ENCODE data around the gene MYF5. TPM values are rescaled to one million over a fixed set of nuclear protein-coding genes. Genes with fewer than 3 reads are reported as not detected.

The MYF5 gene
- total RNA-seq, 1 donor from 2014 or later, result not detected

DNA sequence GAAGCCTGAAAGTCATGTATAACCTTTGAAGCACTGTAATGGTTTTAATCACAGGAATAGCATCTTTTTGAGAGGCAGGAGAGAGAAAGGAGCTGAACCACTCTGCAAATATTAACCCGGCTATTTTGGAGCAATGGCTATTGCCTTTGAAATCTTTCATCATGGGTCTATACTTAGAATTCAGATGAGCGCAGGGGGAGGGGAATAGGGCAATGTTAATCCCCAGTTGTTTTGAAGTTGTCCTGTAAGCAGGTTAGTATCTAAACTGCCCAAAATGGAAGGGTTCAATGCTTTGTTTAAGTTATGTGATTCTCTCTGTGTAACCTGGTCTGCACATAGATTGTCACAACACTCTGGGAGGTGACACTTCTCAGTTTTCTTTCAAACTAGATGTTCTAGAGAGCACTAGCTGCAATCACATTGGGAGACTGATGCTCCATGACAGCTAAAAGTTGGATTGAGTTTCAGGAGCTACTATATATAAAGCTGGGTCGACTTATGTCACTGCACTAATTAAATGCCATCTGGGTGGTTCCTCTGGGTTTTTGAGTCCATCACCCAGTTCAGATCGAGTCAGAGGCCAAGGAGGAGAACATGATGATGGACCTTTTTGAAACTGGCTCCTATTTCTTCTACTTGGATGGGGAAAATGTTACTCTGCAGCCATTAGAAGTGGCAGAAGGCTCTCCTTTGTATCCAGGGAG, 9.4 kb upstream of the MYF5 start, which contains the start of gene MYF6:
MYF6 (plus strand) TSS at position 509 of the 704 bp plus-strand sequence; CDS start at position 595, 86 bp downstream.
- no peak for DNase-seq (ENCODE audit: low read depth, low spot score)

DNA sequence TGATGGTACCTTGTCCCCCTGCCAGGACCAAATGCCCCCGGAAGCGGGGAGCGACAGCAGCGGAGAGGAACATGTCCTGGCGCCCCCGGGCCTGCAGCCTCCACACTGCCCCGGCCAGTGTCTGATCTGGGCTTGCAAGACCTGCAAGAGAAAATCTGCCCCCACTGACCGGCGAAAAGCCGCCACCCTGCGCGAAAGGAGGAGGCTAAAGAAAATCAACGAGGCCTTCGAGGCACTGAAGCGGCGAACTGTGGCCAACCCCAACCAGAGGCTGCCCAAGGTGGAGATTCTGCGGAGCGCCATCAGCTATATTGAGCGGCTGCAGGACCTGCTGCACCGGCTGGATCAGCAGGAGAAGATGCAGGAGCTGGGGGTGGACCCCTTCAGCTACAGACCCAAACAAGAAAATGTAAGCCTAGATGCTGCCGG, 8.9 kb upstream of the MYF5 start:
- DNase-seq (ENCODE audit: low read depth, low spot score), result no peak

- no peak for DNase-seq (ENCODE audit: low read depth, low spot score)
Observed at GRCh38 chr12:80708259-80708974, 8.3 kb upstream of the MYF5 start.

DNA sequence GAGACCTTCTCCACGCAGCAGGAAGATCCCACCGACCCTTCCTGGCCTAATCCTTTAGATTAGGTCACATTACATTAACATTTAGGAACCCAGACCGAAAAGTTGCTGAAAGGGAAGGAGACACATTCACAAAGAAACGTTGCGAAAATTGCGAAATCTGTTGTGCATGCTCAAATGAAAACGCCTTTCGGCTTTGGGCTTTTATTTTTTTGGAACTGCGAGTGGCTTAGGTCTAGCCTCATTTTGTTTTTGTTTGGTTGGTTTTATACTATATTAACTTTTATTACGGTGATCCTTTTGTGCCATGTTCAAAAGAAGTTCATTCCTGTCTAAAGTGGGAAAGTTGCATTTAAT, 7.8 kb upstream of the MYF5 start:
- no peak for DNase-seq (ENCODE audit: low read depth, low spot score)

GRCh38 chr12:80709811-80710726, 6.6 kb upstream of the MYF5 start:
- no peak for DNase-seq (ENCODE audit: low read depth, low spot score)

DNA sequence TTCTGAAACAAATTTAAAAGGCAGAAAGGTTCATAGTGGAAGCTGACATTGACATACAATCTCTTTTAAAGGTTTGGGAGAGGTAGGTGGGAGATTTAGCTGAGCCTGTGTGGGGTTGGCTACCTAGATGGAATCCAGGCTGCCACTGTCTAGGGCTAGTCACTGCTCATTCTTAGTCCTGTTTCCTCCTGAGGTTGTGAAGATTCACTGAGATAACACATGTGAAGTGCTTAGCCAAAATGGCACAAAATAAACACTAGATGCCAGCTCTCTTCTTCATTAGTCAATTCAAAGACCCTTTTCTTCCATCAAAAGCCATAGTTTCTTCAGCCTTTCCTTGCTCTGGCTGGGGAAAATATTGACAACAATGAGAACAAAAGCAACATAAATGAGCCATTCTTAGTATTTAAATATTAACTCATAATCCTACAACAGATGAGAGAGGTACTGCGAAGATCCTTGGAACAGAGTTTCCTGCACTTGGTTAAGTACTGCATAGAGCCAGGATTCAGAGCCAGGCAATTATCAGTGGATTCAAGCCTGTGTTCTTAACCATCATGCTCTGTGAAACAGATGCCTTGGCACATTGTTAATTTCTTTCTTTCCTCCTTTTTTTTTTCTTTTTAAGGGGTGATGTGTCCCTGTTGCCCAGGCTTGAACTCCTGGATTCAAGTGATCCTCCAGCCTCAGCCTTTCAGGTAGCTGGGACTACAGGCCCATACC, 5.8 kb upstream of the MYF5 start:
- DNase-seq (ENCODE audit: low read depth, low spot score), result no peak

- no peak for DNase-seq (ENCODE audit: low read depth, low spot score)
Observed at GRCh38 chr12:80711866-80712265, 4.8 kb upstream of the MYF5 start.

GRCh38 chr12:80712866-80713265, 3.8 kb upstream of the MYF5 start:
- no peak for DNase-seq (ENCODE audit: low read depth, low spot score)

- DNase-seq (ENCODE audit: low read depth, low spot score), result no peak
Observed at GRCh38 chr12:80713419-80713818, 3.3 kb upstream of the MYF5 start.

DNA sequence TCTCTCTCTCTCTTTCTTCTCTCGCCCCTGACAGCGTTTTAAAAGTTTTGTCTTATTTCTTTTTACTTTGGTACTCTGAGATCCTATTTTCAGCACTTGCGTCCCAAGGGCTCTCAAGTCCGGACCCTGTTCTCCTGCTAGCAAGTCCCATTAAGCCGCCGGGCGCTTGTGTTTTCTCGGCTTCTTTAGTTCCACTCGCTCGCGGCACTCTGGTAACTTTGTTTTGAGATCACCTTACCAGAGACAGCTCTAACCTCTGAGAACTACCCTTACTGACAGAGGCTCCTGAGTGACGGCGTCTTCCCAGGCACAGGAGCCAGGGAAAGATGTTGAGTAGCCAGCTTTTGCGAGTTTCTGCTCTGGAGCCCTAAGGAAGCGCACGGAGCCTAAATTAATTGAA, 2.7 kb upstream of the MYF5 start:
- DNase-seq (ENCODE audit: low read depth, low spot score), result no peak

- DNase-seq (ENCODE audit: low read depth, low spot score), result no peak
Observed at GRCh38 chr12:80714846-80715245, 1.9 kb upstream of the MYF5 start.

DNA sequence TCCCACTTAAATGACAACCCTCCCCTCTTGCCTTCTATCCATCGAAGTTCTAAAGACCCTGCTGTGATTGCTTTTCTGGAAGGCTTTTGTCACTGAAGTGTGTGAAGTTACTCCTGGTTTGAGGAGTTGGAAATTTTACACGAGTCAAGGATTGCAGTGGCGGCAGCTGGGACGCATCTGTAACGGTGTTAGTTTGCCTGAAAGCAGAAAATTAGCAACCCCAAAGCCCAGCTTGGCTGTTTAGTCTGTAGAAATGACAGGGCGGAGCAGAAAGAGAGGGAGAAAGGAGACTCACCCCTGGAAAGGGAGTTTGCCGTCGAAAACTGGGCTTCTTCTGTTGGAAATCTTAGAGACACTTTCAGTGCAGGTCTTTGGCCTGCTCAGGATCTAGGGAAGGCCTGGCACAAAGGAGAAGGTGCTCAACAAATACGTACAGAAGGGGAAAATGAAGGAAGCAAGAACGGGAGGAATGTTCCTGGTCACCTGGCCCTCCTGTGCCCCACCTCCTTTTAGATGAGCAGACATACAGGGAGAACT, 931 bp upstream of the MYF5 start:
- DNase-seq (ENCODE audit: low read depth, low spot score), result no peak

GRCh38 chr12:80717856-80718255, 1.1 kb downstream of the MYF5 start:
- no peak for DNase-seq (ENCODE audit: low read depth, low spot score)

DNA sequence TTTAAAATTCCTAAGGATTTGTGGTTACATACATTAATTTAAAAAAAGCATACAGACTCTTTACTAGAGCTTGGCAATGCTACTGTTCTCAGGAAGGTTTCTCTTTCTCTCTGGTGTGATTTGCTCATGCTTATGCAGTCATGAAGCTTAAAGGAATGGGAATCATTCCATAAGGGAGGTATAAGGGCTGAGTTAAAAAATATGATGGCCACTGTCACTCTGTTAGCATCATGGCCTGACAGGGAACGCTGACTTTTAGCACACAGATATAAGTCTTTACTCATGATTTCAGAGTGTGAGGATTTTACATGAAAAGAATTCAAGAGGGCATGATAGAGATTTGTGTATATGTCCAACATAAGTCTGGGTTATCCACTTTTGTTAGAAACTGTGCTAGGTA, 3.8 kb downstream of the MYF5 start:
- no peak for DNase-seq (ENCODE audit: low read depth, low spot score)

DNA sequence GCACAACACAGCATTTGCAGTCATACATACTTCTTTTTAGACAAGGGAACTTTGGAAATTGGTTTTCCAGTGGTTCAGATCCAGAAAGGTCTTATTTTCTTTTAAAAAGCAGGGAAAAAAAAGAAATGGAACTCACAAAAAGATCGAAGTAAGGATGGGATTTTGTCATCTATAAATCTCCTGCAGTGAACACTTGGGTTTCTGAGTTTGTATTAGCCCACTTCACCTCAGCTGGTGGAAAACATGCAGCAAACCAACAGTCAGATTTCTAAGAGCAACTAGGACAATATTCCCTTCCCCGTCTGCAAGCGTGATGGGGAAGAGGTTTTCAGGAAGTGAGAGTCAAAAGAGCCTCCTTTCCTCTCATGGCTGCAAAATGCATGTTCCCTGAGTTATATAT, 4.6 kb downstream of the MYF5 start:
- DNase-seq (ENCODE audit: low read depth, low spot score), result no peak

- no peak for DNase-seq (ENCODE audit: low read depth, low spot score)
Observed at GRCh38 chr12:80745851-80746505, 29.3 kb downstream of the MYF5 start.

GRCh38 chr12:80747800-80748199, 31.1 kb downstream of the MYF5 start:
- DNase-seq (ENCODE audit: low read depth, low spot score), result no peak

GRCh38 chr12:80749456-80749855, 32.7 kb downstream of the MYF5 start:
- DNase-seq (ENCODE audit: low read depth, low spot score), result no peak

DNA sequence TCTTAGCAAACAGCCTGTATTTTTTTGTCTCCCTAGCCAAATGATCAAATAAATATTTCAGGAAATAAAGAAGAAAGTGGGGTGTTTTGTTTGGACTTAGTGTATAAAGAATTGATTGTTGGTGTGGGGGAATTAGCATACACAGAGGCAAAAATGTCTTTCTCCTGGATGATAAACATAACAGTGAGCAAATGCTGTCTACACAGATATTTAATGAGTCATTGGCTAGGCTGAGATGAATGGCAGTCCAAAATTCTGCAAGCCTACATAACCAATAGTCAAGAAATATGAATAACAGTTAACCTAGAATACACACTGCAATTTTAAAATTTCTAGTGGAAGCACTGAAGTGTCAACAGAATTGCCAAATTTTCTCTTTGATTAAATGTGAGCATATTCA, 35.8 kb downstream of the MYF5 start:
- DNase-seq (ENCODE audit: low read depth, low spot score), result no peak

DNA sequence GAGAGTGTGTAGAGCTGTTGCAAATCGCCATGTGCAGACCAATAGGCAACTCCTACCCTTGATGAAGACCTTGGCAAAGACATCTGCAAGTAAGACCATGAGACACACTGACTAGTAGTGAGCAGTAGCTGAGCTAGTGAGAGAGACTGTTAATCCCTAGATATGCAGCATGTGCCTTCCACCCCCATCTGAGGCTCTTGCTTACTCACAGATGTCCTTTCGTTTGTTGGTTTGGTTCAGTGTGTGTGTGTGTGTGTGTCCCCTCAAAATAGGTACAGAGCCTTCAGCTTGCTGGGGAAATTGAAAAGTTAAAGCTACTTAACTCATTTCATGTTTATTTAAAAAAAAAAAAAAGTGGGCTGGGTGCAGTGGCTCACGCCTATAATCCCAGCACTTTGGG, 37.6 kb downstream of the MYF5 start:
- no peak for DNase-seq (ENCODE audit: low read depth, low spot score)

DNA sequence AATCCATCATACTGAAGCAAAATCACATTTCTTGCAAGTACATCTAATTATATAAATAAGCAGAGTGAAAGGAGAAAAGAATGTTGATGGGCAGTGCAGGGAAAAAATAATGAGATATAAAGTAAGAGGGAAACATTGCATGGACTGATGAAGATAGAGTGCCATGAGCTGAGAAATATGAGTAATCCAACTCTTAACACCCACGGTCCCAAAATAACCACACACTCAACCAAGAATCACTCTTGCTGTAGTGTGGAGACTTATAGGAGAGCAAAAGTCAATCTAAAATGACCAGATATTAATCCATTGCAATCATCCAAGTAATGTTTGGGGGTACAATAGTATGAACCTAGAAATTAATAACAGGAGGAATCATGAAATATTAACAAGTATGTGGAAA, 40.2 kb downstream of the MYF5 start:
- DNase-seq (ENCODE audit: low read depth, low spot score), result no peak

Data from pulmonary artery endothelial cell (primary cell).